ENCODE data around the gene FBXO2. TPM values are rescaled to one million over a fixed set of nuclear protein-coding genes. Genes with fewer than 3 reads are reported as not detected.
"Not testable (repeated sequence)": the region's sequence is repeated elsewhere in the genome, so short reads cannot be mapped to it uniquely, and the experiment has no call there.

The FBXO2 gene
- total and polyA plus RNA-seq, 2 of the 4 experiments (the other 2 are of a cell fraction) = 0.36 to 1.7 TPM

GRCh38 chr1:11642418-11643017 is 11.7 kb downstream of the FBXO2 start:
- WGBS, 2 experiments (ENCODE audit: extremely low coverage in 2 of 2, insufficient read length in 1 of 2) = no CpG with 5 or more reads among the region's 18 CpGs
- H4K8ac ChIP-seq (ENCODE audit: low read depth in 2 of 2, low read length in 2 of 2); H2BK120ac ChIP-seq (ENCODE audit: low read depth, low read length); H2BK20ac ChIP-seq (ENCODE audit: low read depth, low read length); H3K56ac ChIP-seq (ENCODE audit: extremely low read depth, insufficient read depth, low read length); H2BK15ac ChIP-seq (ENCODE audit: low read depth, low read length); H3K27ac ChIP-seq (ENCODE audit: insufficient read depth, low read length); H3K79me1 ChIP-seq (ENCODE audit: low read depth in 1 of 2, low read length in 2 of 2); H3K4me1 ChIP-seq (ENCODE audit: control insufficient read depth, insufficient read depth, low read length); H4K20me1 ChIP-seq (ENCODE audit: insufficient read depth, low read length); H4K5ac ChIP-seq (ENCODE audit: low read depth, low read length); H3K4ac ChIP-seq (ENCODE audit: low read depth, low read length); H3K27me3 ChIP-seq (ENCODE audit: control insufficient read depth, insufficient read depth, low read length); dilution Hi-C loops (cut with HindIII; ENCODE audit: low sequenced_read_pairs, unreplicated experiment); BruUV-seq (replicated peaks); H3K4me2 ChIP-seq (ENCODE audit: low read depth, low read length); H3K14ac ChIP-seq (replicated peaks; ENCODE audit: low read depth, low read length); H3K23ac ChIP-seq (ENCODE audit: low read depth, low read length); H2BK5ac ChIP-seq (ENCODE audit: low read depth, low read length, poor library complexity, severe bottlenecking); H3K9ac ChIP-seq (ENCODE audit: low read depth, low read length); H4K91ac ChIP-seq (ENCODE audit: insufficient read depth, low read depth, low read length); H2AK5ac ChIP-seq (ENCODE audit: low read depth, low read length); POLR2A ChIA-PET (ENCODE audit: unreplicated experiment); H3K18ac ChIP-seq (ENCODE audit: low read depth, low read length); H3K9me1 ChIP-seq (ENCODE audit: insufficient read depth, low read length); H3K36me3 ChIP-seq (ENCODE audit: control insufficient read depth, insufficient read depth, low read length); H3K9me3 ChIP-seq (ENCODE audit: control insufficient read depth, insufficient read depth, low read length); H3K4me3 ChIP-seq (ENCODE audit: insufficient read depth, low read depth, low read length); H2AK9ac ChIP-seq (replicated peaks; ENCODE audit: low read depth, low read length, poor library complexity): not testable (repeated sequence)
- peak; percentile 91 for ATAC-seq (ENCODE audit: low read depth)
- in situ Hi-C loops (cut with MboI; ENCODE audit: low sequenced_read_pairs) = loop anchor here (5.0 to 10.0 kb wide), 2 partner anchors 400 to 608 kb away; no protein-coding TSS in a partner anchor
- intact Hi-C loops (cut with micrococcal nuclease) = loop anchor here (1.0 to 2.0 kb wide), 3 partner anchors 164 to 401 kb away; partner anchors contain the start of gene DISP3
- DNase-seq = peak; percentile 58
- TF ChIP-seq MAZ (IDR thresholded peaks at IDR 0.05; ENCODE audit: borderline replicate concordance, low read depth, low read length) (0 out of 2 replicates have a peak, but pooled peaks have one; percentile 23), RAD21 (IDR thresholded peaks at IDR 0.05; ENCODE audit: low read length) (peak; percentile 99), SMC3 (IDR thresholded peaks at IDR 0.05; ENCODE audit: low read depth, low read length) (peak; percentile 78)
- TF ChIP-seq, protein P1, sequence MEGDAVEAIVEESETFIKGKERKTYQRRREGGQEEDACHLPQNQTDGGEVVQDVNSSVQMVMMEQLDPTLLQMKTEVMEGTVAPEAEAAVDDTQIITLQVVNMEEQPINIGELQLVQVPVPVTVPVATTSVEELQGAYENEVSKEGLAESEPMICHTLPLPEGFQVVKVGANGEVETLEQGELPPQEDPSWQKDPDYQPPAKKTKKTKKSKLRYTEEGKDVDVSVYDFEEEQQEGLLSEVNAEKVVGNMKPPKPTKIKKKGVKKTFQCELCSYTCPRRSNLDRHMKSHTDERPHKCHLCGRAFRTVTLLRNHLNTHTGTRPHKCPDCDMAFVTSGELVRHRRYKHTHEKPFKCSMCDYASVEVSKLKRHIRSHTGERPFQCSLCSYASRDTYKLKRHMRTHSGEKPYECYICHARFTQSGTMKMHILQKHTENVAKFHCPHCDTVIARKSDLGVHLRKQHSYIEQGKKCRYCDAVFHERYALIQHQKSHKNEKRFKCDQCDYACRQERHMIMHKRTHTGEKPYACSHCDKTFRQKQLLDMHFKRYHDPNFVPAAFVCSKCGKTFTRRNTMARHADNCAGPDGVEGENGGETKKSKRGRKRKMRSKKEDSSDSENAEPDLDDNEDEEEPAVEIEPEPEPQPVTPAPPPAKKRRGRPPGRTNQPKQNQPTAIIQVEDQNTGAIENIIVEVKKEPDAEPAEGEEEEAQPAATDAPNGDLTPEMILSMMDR (conservative IDR thresholded peaks at IDR 0.05; ENCODE audit: low read depth, low read length) = peak; percentile 97
- H2AFZ ChIP-seq (replicated peaks; ENCODE audit: low read length, poor library complexity) = peak overlapping the region; percentile 68
- CTCF ChIA-PET = interaction anchor here (0.6 to 2.7 kb wide), 6 partner anchors 370 to 1075 kb away, joined by 3 to 12 read pairs (median 5); partner anchors contain the start of gene UBIAD1

Measured in IMR-90 (cell line).